GM23338 (cell line): ENCODE results near the gene SMARCC1. TPM values are rescaled to one million over a fixed set of nuclear protein-coding genes. Genes with fewer than 3 reads are reported as not detected.

ENCODE experiments used
- EZH2 ChIP-seq: fragments of 200-600 bp; sonication (generic); IDR thresholded peaks from one replicate; pipeline ENCODE4 v1.8.0; 2017; ENCODE audit warnings: antibody characterized with exemption, mild to moderate bottlenecking, low read depth; ENCODE audit not compliant: unreplicated experiment
- EZH2phosphoT487 ChIP-seq: fragments of 200-600 bp; sonication (generic); IDR thresholded peaks from one replicate; pipeline ENCODE4 v1.8.1; 2018; ENCODE audit warnings: antibody characterized with exemption; ENCODE audit not compliant: unreplicated experiment
- JUNB ChIP-seq: IDR thresholded peaks from one replicate; pipeline ENCODE4 v1.6.1; 2016; ENCODE audit warnings: antibody characterized with exemption; ENCODE audit not compliant: unreplicated experiment
- NANOG ChIP-seq: IDR thresholded peaks from 2 replicates; pipeline ENCODE4 v1.6.1; 2016; ENCODE audit warnings: antibody characterized with exemption, borderline replicate concordance
- POLR2AphosphoS5 ChIP-seq: IDR thresholded peaks from 2 replicates; pipeline ENCODE4 v1.6.1; 2016; ENCODE audit warnings: antibody characterized with exemption, low read depth
- STAT1 ChIP-seq: IDR thresholded peaks from one replicate; pipeline ENCODE4 v1.6.1; 2016; ENCODE audit warnings: antibody characterized with exemption; ENCODE audit not compliant: unreplicated experiment
- ZNF331 ChIP-seq: fragments of 250-450 bp; sonication (Bioruptor Pico); IDR thresholded peaks from 2 replicates; pipeline ENCODE4 v1.5.0; 2020; ENCODE audit warnings: low read depth, mild to moderate bottlenecking, moderate library complexity
- polyA plus RNA-seq: library from polyadenylated mRNA; unstranded; fragments of >200 nt; fragmentation: Nextera tagmentation; extraction: Ambion mirVana; gene quantifications from 2 replicates; pipeline ENCODE4 v1.2.1, GENCODE V29; 2016
- total RNA-seq: library from RNA; depleted of rRNA; stranded (reverse); fragments of >200 nt; shearing (Covaris generic); gene quantifications from 2 replicates; pipeline ENCODE4 v1.2.3, GENCODE V29; 2014
- TF ChIP-seq, protein P1 (sequence below): fragments of 250-450 bp; sonication (Bioruptor Pico); IDR thresholded peaks from 2 replicates; pipeline ENCODE4 v1.5.0; 2020; ENCODE audit warnings: mild to moderate bottlenecking, moderate library complexity
- TF ChIP-seq, protein P2 (sequence below), 2 experiments: fragments of 200-600 bp in 1 of 2; sonication (generic) in 1 of 2; conservative IDR thresholded peaks; 2 replicates each; pipeline versions ENCODE4 v1.5.1 to v1.6.1; 2016 to 2017; ENCODE audit warnings: antibody characterized with exemption in 2 of 2, low read depth in 2 of 2, mild to moderate bottlenecking in 2 of 2, moderate library complexity in 1 of 2

The SMARCC1 gene
- total and polyA plus RNA-seq, 2 experiments from 2014 or later, result 105 to 171 TPM

DNA sequence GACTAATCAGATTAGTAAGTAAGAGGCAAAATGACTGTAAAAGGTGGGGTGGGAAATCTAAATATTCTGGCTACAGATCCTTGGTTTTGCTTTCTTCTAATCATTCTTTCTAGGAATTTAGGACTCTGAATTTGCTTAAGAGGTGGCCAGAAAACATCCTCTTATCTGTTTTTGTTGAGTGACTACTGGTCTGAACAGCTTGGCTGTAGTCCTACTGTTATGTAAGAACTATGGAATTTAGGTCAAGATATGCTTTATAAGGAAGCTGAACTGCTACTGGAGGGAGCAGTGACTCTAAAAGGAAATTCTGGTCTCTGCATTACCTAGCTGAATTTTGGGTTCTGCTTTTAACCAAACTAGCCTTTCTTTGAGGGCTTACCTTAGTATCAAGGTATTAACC lies 169.5 kb downstream of the SMARCC1 start (continued):
- TF ChIP-seq, protein P1, sequence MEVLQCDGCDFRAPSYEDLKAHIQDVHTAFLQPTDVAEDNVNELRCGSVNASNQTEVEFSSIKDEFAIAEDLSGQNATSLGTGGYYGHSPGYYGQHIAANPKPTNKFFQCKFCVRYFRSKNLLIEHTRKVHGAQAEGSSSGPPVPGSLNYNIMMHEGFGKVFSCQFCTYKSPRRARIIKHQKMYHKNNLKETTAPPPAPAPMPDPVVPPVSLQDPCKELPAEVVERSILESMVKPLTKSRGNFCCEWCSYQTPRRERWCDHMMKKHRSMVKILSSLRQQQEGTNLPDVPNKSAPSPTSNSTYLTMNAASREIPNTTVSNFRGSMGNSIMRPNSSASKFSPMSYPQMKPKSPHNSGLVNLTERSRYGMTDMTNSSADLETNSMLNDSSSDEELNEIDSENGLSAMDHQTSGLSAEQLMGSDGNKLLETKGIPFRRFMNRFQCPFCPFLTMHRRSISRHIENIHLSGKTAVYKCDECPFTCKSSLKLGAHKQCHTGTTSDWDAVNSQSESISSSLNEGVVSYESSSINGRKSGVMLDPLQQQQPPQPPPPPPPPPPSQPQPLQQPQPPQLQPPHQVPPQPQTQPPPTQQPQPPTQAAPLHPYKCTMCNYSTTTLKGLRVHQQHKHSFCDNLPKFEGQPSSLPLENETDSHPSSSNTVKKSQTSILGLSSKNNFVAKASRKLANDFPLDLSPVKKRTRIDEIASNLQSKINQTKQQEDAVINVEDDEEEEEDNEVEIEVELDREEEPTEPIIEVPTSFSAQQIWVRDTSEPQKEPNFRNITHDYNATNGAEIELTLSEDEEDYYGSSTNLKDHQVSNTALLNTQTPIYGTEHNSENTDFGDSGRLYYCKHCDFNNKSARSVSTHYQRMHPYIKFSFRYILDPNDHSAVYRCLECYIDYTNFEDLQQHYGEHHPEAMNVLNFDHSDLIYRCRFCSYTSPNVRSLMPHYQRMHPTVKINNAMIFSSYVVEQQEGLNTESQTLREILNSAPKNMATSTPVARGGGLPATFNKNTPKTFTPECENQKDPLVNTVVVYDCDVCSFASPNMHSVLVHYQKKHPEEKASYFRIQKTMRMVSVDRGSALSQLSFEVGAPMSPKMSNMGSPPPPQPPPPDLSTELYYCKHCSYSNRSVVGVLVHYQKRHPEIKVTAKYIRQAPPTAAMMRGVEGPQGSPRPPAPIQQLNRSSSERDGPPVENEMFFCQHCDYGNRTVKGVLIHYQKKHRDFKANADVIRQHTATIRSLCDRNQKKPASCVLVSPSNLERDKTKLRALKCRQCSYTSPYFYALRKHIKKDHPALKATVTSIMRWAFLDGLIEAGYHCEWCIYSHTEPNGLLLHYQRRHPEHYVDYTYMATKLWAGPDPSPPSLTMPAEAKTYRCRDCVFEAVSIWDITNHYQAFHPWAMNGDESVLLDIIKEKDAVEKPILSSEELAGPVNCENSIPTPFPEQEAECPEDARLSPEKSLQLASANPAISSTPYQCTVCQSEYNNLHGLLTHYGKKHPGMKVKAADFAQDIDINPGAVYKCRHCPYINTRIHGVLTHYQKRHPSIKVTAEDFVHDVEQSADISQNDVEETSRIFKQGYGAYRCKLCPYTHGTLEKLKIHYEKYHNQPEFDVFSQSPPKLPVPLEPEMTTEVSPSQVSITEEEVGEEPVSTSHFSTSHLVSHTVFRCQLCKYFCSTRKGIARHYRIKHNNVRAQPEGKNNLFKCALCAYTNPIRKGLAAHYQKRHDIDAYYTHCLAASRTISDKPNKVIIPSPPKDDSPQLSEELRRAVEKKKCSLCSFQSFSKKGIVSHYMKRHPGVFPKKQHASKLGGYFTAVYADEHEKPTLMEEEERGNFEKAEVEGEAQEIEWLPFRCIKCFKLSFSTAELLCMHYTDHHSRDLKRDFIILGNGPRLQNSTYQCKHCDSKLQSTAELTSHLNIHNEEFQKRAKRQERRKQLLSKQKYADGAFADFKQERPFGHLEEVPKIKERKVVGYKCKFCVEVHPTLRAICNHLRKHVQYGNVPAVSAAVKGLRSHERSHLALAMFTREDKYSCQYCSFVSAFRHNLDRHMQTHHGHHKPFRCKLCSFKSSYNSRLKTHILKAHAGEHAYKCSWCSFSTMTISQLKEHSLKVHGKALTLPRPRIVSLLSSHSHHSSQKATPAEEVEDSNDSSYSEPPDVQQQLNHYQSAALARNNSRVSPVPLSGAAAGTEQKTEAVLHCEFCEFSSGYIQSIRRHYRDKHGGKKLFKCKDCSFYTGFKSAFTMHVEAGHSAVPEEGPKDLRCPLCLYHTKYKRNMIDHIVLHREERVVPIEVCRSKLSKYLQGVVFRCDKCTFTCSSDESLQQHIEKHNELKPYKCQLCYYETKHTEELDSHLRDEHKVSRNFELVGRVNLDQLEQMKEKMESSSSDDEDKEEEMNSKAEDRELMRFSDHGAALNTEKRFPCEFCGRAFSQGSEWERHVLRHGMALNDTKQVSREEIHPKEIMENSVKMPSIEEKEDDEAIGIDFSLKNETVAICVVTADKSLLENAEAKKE (CRISPR knock-in tag), result no peak
- no peak for TF ChIP-seq JUNB
- no peak for TF ChIP-seq EZH2
- no peak for TF ChIP-seq STAT1
- TF ChIP-seq, protein P2, sequence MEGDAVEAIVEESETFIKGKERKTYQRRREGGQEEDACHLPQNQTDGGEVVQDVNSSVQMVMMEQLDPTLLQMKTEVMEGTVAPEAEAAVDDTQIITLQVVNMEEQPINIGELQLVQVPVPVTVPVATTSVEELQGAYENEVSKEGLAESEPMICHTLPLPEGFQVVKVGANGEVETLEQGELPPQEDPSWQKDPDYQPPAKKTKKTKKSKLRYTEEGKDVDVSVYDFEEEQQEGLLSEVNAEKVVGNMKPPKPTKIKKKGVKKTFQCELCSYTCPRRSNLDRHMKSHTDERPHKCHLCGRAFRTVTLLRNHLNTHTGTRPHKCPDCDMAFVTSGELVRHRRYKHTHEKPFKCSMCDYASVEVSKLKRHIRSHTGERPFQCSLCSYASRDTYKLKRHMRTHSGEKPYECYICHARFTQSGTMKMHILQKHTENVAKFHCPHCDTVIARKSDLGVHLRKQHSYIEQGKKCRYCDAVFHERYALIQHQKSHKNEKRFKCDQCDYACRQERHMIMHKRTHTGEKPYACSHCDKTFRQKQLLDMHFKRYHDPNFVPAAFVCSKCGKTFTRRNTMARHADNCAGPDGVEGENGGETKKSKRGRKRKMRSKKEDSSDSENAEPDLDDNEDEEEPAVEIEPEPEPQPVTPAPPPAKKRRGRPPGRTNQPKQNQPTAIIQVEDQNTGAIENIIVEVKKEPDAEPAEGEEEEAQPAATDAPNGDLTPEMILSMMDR (conservative IDR thresholded peaks at IDR 0.05; ENCODE audit: low read depth in 2 of 2), result no peak
- no peak for TF ChIP-seq ZNF331 (CRISPR knock-in tag)
- TF ChIP-seq EZH2phosphoT487, result no peak
- TF ChIP-seq NANOG, result no peak
- TF ChIP-seq POLR2AphosphoS5, result no peak
